SK-N-SH treated with all-trans-retinoic acid at 6 μM for 48 hours (cell line): Measurements from ENCODE around the gene TXLNB.

Source experiments
- ATAC-seq: fragments of 200-7000 bp; cut with Tn5 transposase; 3 replicates; pipeline ENCODE4 v1.9.1; 2020; ENCODE audit warnings: mild to moderate bottlenecking, moderate library complexity
- ARNTL ChIP-seq: fragments of 450-650 bp; formaldehyde crosslinking; IDR thresholded peaks from 2 replicates; pipeline ENCODE4 v1.5.0; 2020; ENCODE audit warnings: low read depth, mild to moderate bottlenecking, moderate library complexity, borderline replicate concordance
- BACH2 ChIP-seq: fragments of 250-450 bp; sonication (Bioruptor Pico); IDR thresholded peaks from 2 replicates; pipeline ENCODE4 v1.9.0; 2021; ENCODE audit warnings: mild to moderate bottlenecking, borderline replicate concordance
- CREB5 ChIP-seq: fragments of 250-450 bp; sonication (Bioruptor Pico); IDR thresholded peaks from 2 replicates; pipeline ENCODE4 v1.5.1; 2020; ENCODE audit warnings: low read depth, mild to moderate bottlenecking, moderate library complexity
- ESRRG ChIP-seq: fragments of 250-450 bp; sonication (Bioruptor Pico); IDR thresholded peaks from 2 replicates; pipeline ENCODE4 v1.6.1; 2021; ENCODE audit warnings: mild to moderate bottlenecking
- GLIS3 ChIP-seq: fragments of 250-450 bp; sonication (Bioruptor Pico); IDR thresholded peaks from 2 replicates; pipeline ENCODE4 v1.5.0; 2020; ENCODE audit warnings: mild to moderate bottlenecking, moderate library complexity
- ISL1 ChIP-seq: fragments of 250-450 bp; sonication (Bioruptor Pico); IDR thresholded peaks from 2 replicates; pipeline ENCODE4 v2.1.2; 2022; ENCODE audit warnings: mild to moderate bottlenecking, moderate library complexity
- OSR1 ChIP-seq: fragments of 250-450 bp; sonication (Bioruptor Pico); IDR thresholded peaks from 2 replicates; pipeline ENCODE4 v1.8.0; 2022; ENCODE audit warnings: moderate library complexity, mild to moderate bottlenecking, inconsistent platforms
- POU6F1 ChIP-seq: fragments of 250-450 bp; sonication (Bioruptor Pico); IDR thresholded peaks from 2 replicates; pipeline ENCODE4 v1.8.0; 2021; ENCODE audit warnings: low read depth, mild to moderate bottlenecking, moderate library complexity, borderline replicate concordance
- PPARA ChIP-seq: fragments of 250-450 bp; sonication (Bioruptor Pico); IDR thresholded peaks from 2 replicates; pipeline ENCODE4 v1.5.0; 2020; ENCODE audit warnings: mild to moderate bottlenecking, borderline replicate concordance
- RARB ChIP-seq: fragments of 250-450 bp; sonication (Bioruptor Pico); IDR thresholded peaks from 2 replicates; pipeline ENCODE4 v1.8.0; 2021; ENCODE audit warnings: mild to moderate bottlenecking, moderate library complexity
- SNAI2 ChIP-seq: fragments of 250-450 bp; sonication (Bioruptor Pico); IDR thresholded peaks from 2 replicates; pipeline ENCODE4 v1.5.0; 2020; ENCODE audit warnings: mild to moderate bottlenecking, moderate library complexity
- TCF4 ChIP-seq: fragments of 250-450 bp; sonication (Bioruptor Pico); IDR thresholded peaks from 2 replicates; pipeline ENCODE4 v1.8.0; 2021; ENCODE audit warnings: mild to moderate bottlenecking, moderate library complexity, borderline replicate concordance
- TOX ChIP-seq: fragments of 250-450 bp; sonication (Bioruptor Pico); IDR thresholded peaks from 2 replicates; pipeline ENCODE4 v1.8.0; 2021; ENCODE audit warnings: mild to moderate bottlenecking, moderate library complexity, borderline replicate concordance
- TSHZ2 ChIP-seq: fragments of 250-450 bp; sonication (Bioruptor Pico); IDR thresholded peaks from 2 replicates; pipeline ENCODE4 v1.5.0; 2020; ENCODE audit warnings: mild to moderate bottlenecking, moderate library complexity
- ZC3H10 ChIP-seq: fragments of 250-450 bp; sonication (Bioruptor Pico); IDR thresholded peaks from 2 replicates; pipeline ENCODE4 v1.5.1; 2021; ENCODE audit warnings: mild to moderate bottlenecking, moderate library complexity
- ZFP3 ChIP-seq: fragments of 250-450 bp; sonication (Bioruptor Pico); IDR thresholded peaks from 2 replicates; pipeline ENCODE4 v1.5.0; 2020; ENCODE audit warnings: mild to moderate bottlenecking, moderate library complexity
- ZFP30 ChIP-seq: fragments of 450-650 bp; formaldehyde crosslinking; IDR thresholded peaks from 2 replicates; pipeline ENCODE4 v1.5.0; 2022; ENCODE audit warnings: mild to moderate bottlenecking, moderate library complexity
- ZNF565 ChIP-seq: fragments of 450-650 bp; formaldehyde crosslinking; conservative IDR thresholded peaks from 2 replicates; pipeline ENCODE4 v1.5.0; 2020; ENCODE audit warnings: low read depth, mild to moderate bottlenecking, moderate library complexity
- ZNF8 ChIP-seq: fragments of 450-650 bp; formaldehyde crosslinking; IDR thresholded peaks from 2 replicates; pipeline ENCODE4 v1.5.0; 2020; ENCODE audit warnings: mild to moderate bottlenecking, moderate library complexity
- TF ChIP-seq, protein P1 (sequence below): fragments of 250-450 bp; sonication (Bioruptor Pico); IDR thresholded peaks from 2 replicates; pipeline ENCODE4 v1.8.0; 2020; ENCODE audit warnings: mild to moderate bottlenecking, moderate library complexity, borderline replicate concordance

The TXLNB gene

GRCh38 chr6:139251045-139251690, 40.6 kb downstream of the TXLNB start (continued):
- TF ChIP-seq, protein P1, sequence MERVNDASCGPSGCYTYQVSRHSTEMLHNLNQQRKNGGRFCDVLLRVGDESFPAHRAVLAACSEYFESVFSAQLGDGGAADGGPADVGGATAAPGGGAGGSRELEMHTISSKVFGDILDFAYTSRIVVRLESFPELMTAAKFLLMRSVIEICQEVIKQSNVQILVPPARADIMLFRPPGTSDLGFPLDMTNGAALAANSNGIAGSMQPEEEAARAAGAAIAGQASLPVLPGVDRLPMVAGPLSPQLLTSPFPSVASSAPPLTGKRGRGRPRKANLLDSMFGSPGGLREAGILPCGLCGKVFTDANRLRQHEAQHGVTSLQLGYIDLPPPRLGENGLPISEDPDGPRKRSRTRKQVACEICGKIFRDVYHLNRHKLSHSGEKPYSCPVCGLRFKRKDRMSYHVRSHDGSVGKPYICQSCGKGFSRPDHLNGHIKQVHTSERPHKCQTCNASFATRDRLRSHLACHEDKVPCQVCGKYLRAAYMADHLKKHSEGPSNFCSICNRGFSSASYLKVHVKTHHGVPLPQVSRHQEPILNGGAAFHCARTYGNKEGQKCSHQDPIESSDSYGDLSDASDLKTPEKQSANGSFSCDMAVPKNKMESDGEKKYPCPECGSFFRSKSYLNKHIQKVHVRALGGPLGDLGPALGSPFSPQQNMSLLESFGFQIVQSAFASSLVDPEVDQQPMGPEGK, result no peak

- ATAC-seq, result peak; percentile 99
- TF ChIP-seq RARB, result no peak
- TF ChIP-seq TCF4, result no peak
- TF ChIP-seq GLIS3, result no peak
- no peak for TF ChIP-seq ESRRG (CRISPR knock-in tag)
- no peak for TF ChIP-seq ISL1 (CRISPR knock-in tag)
- TF ChIP-seq TSHZ2 (CRISPR knock-in tag), result no peak
- TF ChIP-seq ZFP3, result no peak
- no peak for TF ChIP-seq PPARA (CRISPR knock-in tag)
- no peak for TF ChIP-seq OSR1 (CRISPR knock-in tag)
- TF ChIP-seq ZNF565, result no peak
- no peak for TF ChIP-seq ZFP30 (CRISPR knock-in tag)
- TF ChIP-seq ZC3H10 (CRISPR knock-in tag), result no peak
- TF ChIP-seq ZNF8 (CRISPR knock-in tag), result no peak
- TF ChIP-seq CREB5 (CRISPR knock-in tag), result no peak
- no peak for TF ChIP-seq POU6F1
- TF ChIP-seq, protein P1, result no peak
- TF ChIP-seq TOX, result no peak
- no peak for TF ChIP-seq ARNTL (CRISPR knock-in tag)
- TF ChIP-seq BACH2, result no peak
Observed at GRCh38 chr6:139250296-139251044, 41.3 kb downstream of the TXLNB start.

- TF ChIP-seq ESRRG (CRISPR knock-in tag), result no peak
- no peak for TF ChIP-seq OSR1 (CRISPR knock-in tag)
- TF ChIP-seq BACH2, result no peak
- TF ChIP-seq ZC3H10 (CRISPR knock-in tag), result no peak
- no peak for TF ChIP-seq TOX
- TF ChIP-seq GLIS3, result no peak
- TF ChIP-seq POU6F1, result no peak
- no peak for TF ChIP-seq SNAI2 (CRISPR knock-in tag)
- no peak for TF ChIP-seq ZNF8 (CRISPR knock-in tag)
- ATAC-seq, result no peak
Observed at GRCh38 chr6:139249395-139249794, 42.4 kb downstream of the TXLNB start.
